Skin of body (tissue), 2 donors: ENCODE data around the gene DGCR8. TPM values are rescaled to one million over a fixed set of nuclear protein-coding genes. Genes with fewer than 3 reads are reported as not detected.

Experiments used
- DNase-seq: peaks from one replicate; lab custom pipeline; 2025; lab: John Stamatoyannopoulos, UW
- total RNA-seq: library from RNA; depleted of rRNA; stranded (reverse); fragments of >200 nt; gene quantifications from one replicate; pipeline ENCODE4 v1.2.3, GENCODE V29; 2014

The DGCR8 gene
- total RNA-seq = 25.7 TPM

- DNase-seq = peak; percentile 93
These were observed at the start of gene DGCR8 for GRCh38 chr22:20079745-20080444. DGCR8 (plus strand) TSS chr22:20080241; CDS start chr22:20085964, 5,723 bp downstream.

GRCh38 chr22:20031732-20032406 is 48.2 kb upstream of the DGCR8 start:
- no peak for DNase-seq

GRCh38 chr22:20032407-20032991 is 47.5 kb upstream of the DGCR8 start:
- DNase-seq = no peak

GRCh38 chr22:20033045-20033706 is 46.9 kb upstream of the DGCR8 start:
- DNase-seq = no peak

GRCh38 chr22:20034143-20034542 is 45.9 kb upstream of the DGCR8 start:
- no peak for DNase-seq

- DNase-seq = no peak
These were observed 44.5 kb upstream of the DGCR8 start for GRCh38 chr22:20035375-20036083.

- DNase-seq = no peak
These were observed 44.0 kb upstream of the DGCR8 start for GRCh38 chr22:20036084-20036482.

- DNase-seq = no peak
These were observed 43.3 kb upstream of the DGCR8 start for GRCh38 chr22:20036535-20037392.

- no peak for DNase-seq
These were observed 42.6 kb upstream of the DGCR8 start for GRCh38 chr22:20037419-20037818.

- DNase-seq = no peak
These were observed 41.5 kb upstream of the DGCR8 start for GRCh38 chr22:20038574-20038973.

GRCh38 chr22:20039683-20040325 is 40.2 kb upstream of the DGCR8 start:
- no peak for DNase-seq

GRCh38 chr22:20040327-20041200 is 39.5 kb upstream of the DGCR8 start:
- no peak for DNase-seq

GRCh38 chr22:20043057-20043996 is 36.7 kb upstream of the DGCR8 start:
- DNase-seq = no peak

GRCh38 chr22:20043997-20044342 is 36.1 kb upstream of the DGCR8 start:
- DNase-seq = no peak

- DNase-seq = no peak
These were observed 35.4 kb upstream of the DGCR8 start for GRCh38 chr22:20044495-20045151.

GRCh38 chr22:20046730-20047129 is 33.3 kb upstream of the DGCR8 start:
- no peak for DNase-seq

- DNase-seq = no peak
These were observed 28.1 kb upstream of the DGCR8 start for GRCh38 chr22:20051927-20052308.
